Measurements from ENCODE around the gene NXPH1. TPM values are rescaled to one million over a fixed set of nuclear protein-coding genes. Genes with fewer than 3 reads are reported as not detected.

The NXPH1 gene
- total RNA-seq, 1 donor from 2014 or later = 3.8 TPM

GRCh38 chr7:8408871-8409270 lies 24.5 kb upstream of the NXPH1 start:
- Mint-ChIP-seq H3K27me3 (ENCODE audit: unreplicated experiment) (no peaks in the 10 kb centered on the region), H3K27ac (ENCODE audit: unreplicated experiment) (no peak overlapping the region), H3K36me3 (ENCODE audit: unreplicated experiment) (no peaks in the 10 kb centered on the region), H3K4me3 (ENCODE audit: unreplicated experiment) (no peak overlapping the region), H3K9me3 (ENCODE audit: unreplicated experiment) (no peaks in the 10 kb centered on the region), H3K4me1 (ENCODE audit: low read depth, unreplicated experiment) (no peaks in the 10 kb centered on the region)
- TF ChIP-seq CTCF (IDR thresholded peaks at IDR 0.05; ENCODE audit: partially characterized antibody, unreplicated experiment) = no peak
- no peak for DNase-seq

- no peaks in the 10 kb centered on the region for H3K9me3 Mint-ChIP-seq (ENCODE audit: unreplicated experiment)
- no peak overlapping the region for H3K4me3 Mint-ChIP-seq (ENCODE audit: unreplicated experiment)
- no peak for DNase-seq
- no peaks in the 10 kb centered on the region for H3K4me1 Mint-ChIP-seq (ENCODE audit: low read depth, unreplicated experiment)
- H3K36me3 Mint-ChIP-seq (ENCODE audit: unreplicated experiment) = no peaks in the 10 kb centered on the region
- no peak overlapping the region for H3K27ac Mint-ChIP-seq (ENCODE audit: unreplicated experiment)
- no peak for TF ChIP-seq CTCF (IDR thresholded peaks at IDR 0.05; ENCODE audit: partially characterized antibody, unreplicated experiment)
- H3K27me3 Mint-ChIP-seq (ENCODE audit: unreplicated experiment) = no peaks in the 10 kb centered on the region
Measured at GRCh38 chr7:8411103-8411502, 22.3 kb upstream of the NXPH1 start.

GRCh38 chr7:8413600-8413999 lies 19.8 kb upstream of the NXPH1 start:
- H3K27me3 Mint-ChIP-seq (ENCODE audit: unreplicated experiment) = no peaks in the 10 kb centered on the region

GRCh38 chr7:8418629-8419245 lies 14.7 kb upstream of the NXPH1 start:
- TF ChIP-seq CTCF (IDR thresholded peaks at IDR 0.05; ENCODE audit: partially characterized antibody, unreplicated experiment) = peak; percentile 84
- no peaks in the 10 kb centered on the region for H3K9me3 Mint-ChIP-seq (ENCODE audit: unreplicated experiment)
- H3K4me3 Mint-ChIP-seq (ENCODE audit: unreplicated experiment) = no peak overlapping the region
- DNase-seq = peak; percentile 56
- no peaks in the 10 kb centered on the region for H3K4me1 Mint-ChIP-seq (ENCODE audit: low read depth, unreplicated experiment)
- no peak overlapping the region for H3K27ac Mint-ChIP-seq (ENCODE audit: unreplicated experiment)
- H3K27me3 Mint-ChIP-seq (ENCODE audit: unreplicated experiment) = no peaks in the 10 kb centered on the region
- no peaks in the 10 kb centered on the region for H3K36me3 Mint-ChIP-seq (ENCODE audit: unreplicated experiment)

More at GRCh38 chr7:8413600-8413999, 19.8 kb upstream of the NXPH1 start:
- H3K27ac Mint-ChIP-seq (ENCODE audit: unreplicated experiment) = no peak overlapping the region
- no peaks in the 10 kb centered on the region for H3K36me3 Mint-ChIP-seq (ENCODE audit: unreplicated experiment)
- H3K4me1 Mint-ChIP-seq (ENCODE audit: low read depth, unreplicated experiment) = no peaks in the 10 kb centered on the region
- H3K9me3 Mint-ChIP-seq (ENCODE audit: unreplicated experiment) = no peaks in the 10 kb centered on the region
- no peak overlapping the region for H3K4me3 Mint-ChIP-seq (ENCODE audit: unreplicated experiment)
- TF ChIP-seq CTCF (IDR thresholded peaks at IDR 0.05; ENCODE audit: partially characterized antibody, unreplicated experiment) = no peak
- DNase-seq = no peak

GRCh38 chr7:8422177-8422576 lies 11.2 kb upstream of the NXPH1 start:
- H3K9me3 Mint-ChIP-seq (ENCODE audit: unreplicated experiment) = no peaks in the 10 kb centered on the region
- no peak for DNase-seq
- H3K27ac Mint-ChIP-seq (ENCODE audit: unreplicated experiment) = no peak overlapping the region
- no peaks in the 10 kb centered on the region for H3K4me1 Mint-ChIP-seq (ENCODE audit: low read depth, unreplicated experiment)
- no peak overlapping the region for H3K4me3 Mint-ChIP-seq (ENCODE audit: unreplicated experiment)
- TF ChIP-seq CTCF (IDR thresholded peaks at IDR 0.05; ENCODE audit: partially characterized antibody, unreplicated experiment) = no peak
- no peaks in the 10 kb centered on the region for H3K27me3 Mint-ChIP-seq (ENCODE audit: unreplicated experiment)
- no peaks in the 10 kb centered on the region for H3K36me3 Mint-ChIP-seq (ENCODE audit: unreplicated experiment)

All from glutamatergic neuron (in vitro differentiated cells).